Measurements from ENCODE around the gene MCC.

- TF ChIP-seq CTCF (conservative IDR thresholded peaks at IDR 0.05) (no peak), ZFX (IDR thresholded peaks at IDR 0.05) (no peak)
These were observed 167.0 kb downstream of the MCC start for GRCh38 chr5:113321276-113321675.
